GM21515 (cell line): ENCODE results near the gene PTPRJ.

Experiments used
- ATAC-seq: cut with Tn5 transposase; IDR thresholded peaks from one replicate; pipeline ENCODE4 v1.9.1; 2021; ENCODE audit not compliant: unreplicated experiment

The PTPRJ gene

DNA sequence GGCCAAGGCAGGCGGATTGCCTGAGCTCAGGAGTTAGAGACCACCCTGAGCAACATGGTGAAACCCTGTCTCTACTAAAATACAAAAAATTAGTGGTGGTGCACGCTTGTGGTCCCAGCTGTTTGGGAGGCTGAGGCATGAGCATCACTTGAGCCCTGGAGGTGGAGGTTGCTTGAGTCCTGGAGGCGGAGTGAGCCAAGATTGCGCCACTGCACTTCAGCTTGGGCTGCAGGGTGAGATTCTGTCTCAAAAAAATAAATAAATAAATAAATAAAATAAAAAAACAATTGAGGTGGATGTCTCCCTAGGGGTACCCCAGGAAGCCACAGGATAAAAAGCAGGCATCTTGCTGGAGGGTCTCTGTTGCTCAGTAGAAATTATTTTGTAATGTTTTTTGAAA, 14.1 kb downstream of the PTPRJ start:
- no peak for ATAC-seq

DNA sequence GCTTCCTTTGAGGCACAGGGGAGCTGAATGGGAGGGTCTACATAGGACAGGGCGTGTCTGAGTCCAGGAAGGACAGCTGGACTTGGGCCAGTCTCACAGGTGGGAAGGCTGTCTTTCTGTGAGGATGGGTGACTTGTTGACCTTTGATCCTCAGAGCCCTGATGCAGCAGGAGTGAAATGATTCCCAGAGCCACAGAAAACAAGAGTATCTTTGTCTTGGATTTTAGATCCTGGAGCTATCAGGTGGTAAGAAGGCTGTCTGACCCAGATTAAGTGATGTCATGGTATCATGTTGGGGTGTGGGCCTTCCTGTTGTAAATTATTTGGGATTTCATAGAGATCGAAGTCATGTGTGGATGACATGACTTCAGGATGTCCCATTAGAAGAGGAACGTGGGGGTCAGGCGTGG, 15.0 kb downstream of the PTPRJ start:
- ATAC-seq: no peak

DNA sequence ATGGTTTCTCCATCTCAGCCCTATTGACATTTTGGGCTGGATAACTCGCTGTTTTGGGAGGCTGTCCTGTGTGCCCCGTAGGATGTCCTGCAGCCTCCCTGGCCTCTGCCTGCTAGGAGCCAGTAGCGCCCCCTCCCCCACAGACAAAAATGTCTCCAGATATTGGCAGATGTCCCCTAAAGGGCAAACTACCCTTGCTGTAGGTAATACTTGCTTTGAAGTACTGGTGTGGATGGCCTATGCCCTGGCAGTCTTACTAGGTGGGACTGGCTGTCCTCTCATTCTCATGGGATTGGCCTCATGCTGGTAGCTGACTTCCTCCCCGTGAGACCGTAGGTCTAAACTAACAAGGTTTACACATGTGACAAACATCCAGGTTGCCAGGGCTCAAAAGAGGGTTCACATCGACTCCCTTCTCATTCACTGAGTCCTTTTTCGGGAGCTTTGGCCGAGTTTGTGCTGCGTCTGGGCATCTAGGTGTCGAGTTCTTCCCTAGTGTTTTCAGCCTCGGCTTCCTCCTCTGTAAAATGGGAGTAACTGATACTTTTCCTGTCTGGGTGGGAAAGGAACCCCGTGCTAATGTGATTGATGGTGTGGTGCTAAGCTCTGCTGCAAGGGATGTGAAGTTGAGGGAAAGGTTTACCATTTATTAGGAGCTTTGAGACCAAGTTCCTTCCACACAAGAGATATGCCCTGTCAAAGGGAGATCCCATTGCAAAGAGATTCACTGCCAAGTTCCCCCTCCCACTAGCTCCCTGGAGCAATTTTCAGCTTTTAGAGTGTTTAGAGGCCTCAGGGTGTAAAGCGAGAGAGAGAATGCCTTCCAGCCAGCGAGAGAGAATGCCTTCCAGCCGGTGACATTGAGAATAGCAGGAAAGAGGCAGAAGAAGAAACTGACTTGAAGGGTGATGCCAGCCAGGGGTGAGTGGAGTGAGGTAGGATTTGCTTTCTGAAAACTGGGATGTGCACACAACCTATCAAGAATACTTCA, 17.0 kb downstream of the PTPRJ start:
- no peak for ATAC-seq

DNA sequence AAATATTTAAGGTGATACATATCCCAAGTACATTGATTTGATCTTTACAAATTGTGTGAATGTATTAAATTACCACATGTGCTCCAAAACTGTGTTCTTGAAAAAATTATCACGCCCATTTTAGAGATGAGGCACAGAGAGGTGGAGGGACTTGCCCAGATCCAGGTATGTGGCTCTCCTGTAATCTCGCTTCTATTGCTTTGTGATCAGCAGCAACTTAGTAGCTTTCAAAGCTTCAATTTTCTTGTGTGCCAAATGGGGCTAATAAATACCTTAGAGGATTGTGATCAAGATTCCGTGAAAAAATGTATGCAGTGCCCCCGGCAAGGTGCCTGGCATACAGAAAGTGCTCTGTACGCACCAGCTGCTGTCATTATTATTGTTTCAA, 18.0 kb downstream of the PTPRJ start:
- no peak for ATAC-seq

DNA sequence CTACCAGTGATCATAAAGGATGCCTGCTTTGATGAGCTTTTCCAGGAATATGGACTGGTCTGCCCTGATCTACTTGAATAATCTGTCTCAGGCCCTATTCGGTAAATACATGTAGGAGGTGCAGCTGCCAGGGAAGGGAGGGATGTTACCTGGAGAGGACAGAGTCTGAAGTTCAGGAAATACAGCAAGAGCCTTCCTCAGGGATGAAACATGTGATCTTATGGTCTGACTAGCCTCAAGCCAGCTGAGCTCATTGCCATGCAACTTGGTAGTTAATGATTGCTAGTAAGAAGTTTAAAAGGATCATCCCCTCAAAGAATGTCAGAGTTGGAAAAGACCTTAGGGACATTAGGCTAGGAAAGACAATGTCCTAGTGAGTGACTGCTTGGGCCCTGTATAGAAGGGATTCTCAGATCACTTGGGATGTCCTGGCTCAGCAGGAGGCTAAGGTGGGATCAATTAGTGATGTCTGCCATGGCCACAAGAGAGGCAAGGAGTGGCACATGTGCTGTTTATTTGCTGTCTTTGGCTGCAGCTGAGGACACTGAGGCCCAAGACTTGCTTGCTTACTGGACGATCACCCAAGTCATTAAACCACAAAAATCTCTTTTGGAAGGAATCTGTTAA, 18.5 kb downstream of the PTPRJ start:
- ATAC-seq: no peak

DNA sequence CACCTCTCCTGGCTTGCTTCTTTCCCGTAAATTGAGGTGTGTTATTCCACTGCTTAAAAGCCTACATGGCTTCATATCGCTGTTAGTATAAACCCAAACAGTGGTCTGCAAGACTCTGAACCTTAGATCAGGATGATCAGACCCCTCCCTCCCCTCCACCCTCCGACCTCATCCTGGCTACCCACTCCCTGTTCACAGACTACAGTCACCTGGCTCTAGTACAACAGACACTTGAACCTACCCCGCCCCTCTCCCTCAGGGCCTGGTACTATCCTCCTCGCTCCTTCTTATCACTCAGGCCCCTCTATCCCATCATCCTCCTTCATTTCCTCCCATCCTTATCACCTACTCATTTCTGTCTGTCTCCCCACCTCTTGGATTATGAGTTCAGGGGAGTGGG, 20.1 kb downstream of the PTPRJ start:
- no peak for ATAC-seq

DNA sequence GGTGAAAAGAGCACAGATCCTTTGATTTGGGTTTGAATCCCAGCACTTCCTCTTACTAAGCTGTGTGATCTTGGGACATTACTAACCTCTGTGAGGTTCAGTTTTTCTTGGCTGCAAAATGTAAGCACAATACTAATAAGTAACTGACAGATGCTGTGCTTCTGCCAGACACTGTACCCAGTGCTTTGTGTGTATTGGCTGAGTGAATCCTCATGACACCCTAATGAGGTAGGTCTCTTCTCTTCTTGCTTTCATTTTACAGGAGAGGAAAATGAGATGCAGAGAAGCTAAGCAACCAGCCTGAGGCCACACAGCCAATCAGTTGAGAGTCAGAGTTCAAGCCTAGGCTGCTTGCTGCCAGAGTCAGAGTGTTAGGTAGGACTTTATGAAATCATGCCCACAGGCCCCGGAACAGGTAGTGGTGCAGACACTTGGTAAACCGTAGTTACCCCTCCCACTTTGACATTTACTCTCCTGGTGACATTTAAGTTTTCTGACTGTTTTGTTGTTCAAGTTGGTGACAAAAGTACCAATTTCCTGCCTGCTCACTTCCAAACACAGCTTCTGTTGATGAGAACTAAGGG, 21.2 kb downstream of the PTPRJ start:
- ATAC-seq: peak; percentile 62

DNA sequence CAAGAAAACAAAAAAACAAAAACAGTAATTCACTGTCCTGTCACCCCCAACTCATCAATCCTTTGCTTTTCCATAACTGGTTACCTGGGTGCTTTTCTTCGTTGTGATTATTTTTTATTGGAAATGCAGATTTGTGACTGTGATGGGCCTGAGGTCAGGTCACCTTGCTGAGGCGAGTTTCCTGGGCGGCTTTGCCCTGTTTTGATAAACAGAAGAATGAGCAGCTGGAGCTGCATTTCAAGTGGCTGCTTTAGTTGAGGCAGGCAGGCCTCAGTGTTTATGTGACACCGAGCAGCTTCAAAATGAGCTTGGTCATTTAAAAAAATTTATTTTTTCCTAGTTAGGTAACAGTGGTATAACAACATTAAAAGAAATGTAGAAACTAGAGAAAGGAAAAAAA, 22.2 kb downstream of the PTPRJ start:
- ATAC-seq: no peak

DNA sequence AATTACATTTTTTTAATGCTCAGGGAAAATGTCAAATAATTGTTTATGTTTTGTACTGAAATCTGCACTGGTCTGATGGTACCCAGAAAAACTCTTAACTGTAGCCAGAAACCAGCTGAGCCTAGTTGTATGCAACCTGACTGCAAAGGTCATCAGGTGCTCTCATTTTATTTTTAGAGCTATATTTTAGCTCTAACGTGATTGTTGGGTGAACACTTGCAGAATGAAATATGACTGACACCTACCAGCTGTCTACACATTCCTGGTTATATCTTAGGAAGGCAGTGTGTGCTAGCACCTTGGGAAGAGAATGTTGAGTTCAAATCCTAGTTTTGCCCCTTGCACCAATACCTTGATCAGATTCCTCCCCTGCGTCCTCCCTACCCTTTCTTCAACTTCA, 23.6 kb downstream of the PTPRJ start:
- no peak for ATAC-seq

DNA sequence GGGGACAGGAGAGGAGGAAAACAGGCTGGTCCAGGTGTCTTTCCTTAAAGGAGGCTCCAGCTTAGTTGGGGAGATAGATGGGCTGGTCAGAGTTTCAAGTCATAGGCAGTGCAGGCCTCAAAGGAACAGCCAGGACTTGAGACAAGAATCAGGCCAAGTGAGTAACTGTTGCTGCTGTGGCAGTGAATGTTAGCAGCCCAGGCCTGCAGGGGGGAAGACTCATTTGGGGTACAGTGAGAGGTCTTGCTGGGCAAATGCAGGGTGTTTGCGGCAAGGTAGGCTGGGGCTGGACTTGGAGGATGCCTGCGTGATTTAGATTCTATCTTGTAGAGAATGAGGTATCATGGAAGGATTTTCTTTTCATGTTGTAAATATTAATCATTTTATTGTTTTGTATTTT, 24.1 kb downstream of the PTPRJ start:
- ATAC-seq: no peak

DNA sequence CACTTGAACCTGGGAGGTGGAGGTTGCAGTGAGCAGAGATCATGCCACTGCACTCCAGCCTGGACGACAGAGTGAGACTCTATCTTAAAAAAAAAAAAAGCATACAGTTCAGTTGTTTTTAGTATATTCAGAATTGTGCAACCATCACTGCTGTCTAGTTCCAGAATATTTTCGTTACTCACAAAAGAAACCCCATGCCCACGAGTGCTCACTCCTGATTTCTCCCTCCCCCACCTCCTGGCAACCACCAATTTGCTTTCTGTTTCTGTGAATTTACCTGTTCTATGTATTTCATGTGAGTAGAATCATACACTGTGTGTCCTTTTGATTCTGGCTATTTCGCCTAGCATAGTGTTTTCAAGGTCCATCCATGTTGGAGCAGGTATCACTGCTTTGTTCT, 24.8 kb downstream of the PTPRJ start:
- no peak for ATAC-seq

DNA sequence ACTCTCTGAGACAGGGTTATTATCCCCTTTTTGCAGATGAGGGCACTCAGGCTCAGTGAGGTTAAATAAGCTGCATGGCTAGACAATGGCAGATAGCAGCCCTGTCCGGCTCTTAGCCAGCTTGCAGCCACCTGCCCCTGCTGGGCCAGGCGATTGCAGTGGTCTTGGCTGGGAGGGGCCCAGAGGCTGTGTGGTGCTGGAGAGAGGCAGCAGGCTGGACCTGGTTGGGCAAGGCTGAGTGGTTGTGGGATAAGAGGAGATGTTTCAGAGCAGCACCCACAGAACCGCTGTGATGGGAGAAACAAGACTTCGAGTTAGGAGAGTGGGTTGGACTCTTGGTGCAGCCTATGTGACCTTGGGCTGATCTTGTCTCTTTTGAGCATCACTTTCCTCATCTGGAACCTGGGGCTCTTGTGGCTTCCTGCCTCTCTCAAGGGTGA, 25.5 kb downstream of the PTPRJ start:
- ATAC-seq: no peak

DNA sequence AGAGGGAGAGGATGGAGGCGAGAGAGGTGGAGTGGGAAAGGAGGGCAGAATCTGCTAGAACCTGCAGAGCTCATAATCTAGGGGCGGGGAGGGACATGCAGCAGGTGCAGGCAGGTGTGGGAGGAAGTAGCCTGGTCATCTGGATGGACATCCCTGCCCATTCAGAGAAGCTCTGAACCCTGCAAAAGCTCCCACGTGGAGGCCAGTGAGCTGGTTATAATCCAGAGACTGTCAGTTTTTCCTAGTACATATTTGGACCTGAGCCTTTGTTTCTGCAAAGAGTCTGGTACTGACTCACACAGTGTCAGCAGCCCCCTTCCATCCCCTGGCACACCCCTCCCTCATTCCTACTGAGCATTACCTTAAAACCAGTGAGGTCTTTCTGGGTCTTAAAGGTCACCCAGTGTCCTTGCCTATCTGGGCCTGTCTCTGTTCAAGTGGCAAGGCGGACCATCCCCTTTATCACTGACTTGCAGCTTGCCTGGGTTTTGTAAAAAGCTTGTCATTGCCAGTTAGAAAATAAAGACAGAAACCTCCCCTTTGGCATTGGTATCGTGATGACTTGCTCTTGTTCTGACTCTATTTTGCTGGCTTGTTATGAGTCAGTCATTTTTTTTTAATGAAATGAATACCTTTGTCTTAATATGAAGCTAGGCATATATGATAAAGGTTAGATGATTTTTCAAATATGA, 26.1 kb downstream of the PTPRJ start:
- ATAC-seq: peak; percentile 57

DNA sequence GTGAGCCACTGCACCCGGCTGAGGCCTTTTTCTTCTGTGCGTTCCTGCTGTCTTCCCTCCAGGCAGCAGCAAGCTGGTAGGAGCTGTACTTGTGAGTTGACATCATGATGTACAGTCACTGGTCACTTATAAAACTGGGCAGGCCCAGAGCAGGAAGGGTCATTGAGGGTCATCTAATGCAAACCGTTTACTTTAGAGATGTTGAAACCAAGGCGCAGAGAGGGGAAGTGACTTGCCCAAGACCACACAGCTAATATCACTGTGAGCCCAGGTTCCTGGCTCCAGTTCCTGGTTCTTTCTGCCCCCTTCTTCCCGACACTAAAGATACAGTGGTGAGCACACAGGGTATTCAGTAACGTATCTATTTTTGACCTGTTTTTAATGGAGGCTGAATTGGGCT, 27.3 kb downstream of the PTPRJ start:
- ATAC-seq: no peak

DNA sequence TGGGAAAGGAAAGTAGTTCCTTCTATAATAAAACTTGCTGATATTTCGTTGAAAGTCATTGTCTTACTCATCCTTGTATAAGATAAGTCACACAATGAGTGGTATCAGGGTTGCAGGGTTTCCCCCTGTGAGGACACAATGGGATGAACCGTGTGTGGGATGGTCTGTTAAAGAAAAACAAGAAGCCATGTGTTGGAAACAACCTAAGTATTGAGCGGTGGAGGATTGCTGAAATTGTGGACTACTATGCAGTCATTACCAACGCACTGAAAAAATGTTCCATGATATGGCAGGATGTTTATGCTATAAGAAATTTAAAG, 28.6 kb downstream of the PTPRJ start:
- ATAC-seq: no peak

DNA sequence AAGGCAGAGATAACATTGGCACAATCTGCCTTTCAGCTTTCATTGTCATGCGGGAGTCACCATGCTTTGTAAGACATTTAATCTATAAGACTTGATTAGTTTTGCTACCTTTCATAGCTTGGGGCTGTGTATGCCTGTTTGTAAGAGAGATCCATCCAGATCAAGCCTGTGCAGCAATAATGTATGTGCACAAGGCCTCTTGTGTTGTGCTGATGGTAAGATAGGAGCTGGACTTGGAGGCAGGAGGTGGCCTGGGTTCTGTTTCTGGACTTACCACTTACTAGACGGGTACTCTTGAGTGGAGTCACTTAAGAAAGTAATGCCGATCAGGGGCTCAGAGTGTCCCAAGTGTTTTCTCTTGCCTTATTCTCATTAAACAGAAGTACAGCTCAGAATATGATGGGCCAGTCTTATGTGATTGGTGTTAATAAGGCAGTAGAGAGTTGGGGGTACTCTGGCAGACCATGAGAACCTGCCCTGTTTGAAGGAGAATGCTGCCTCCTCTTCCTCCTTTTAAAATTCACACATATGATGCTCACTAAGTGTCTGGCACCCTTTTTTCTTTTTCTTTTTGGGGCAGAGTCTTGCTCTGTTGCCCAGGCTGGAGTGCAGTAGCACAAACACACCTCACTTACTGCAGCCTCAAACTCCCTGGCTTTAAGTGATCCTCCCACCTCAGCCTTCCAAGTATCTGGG, 30.9 kb downstream of the PTPRJ start:
- no peak for ATAC-seq

DNA sequence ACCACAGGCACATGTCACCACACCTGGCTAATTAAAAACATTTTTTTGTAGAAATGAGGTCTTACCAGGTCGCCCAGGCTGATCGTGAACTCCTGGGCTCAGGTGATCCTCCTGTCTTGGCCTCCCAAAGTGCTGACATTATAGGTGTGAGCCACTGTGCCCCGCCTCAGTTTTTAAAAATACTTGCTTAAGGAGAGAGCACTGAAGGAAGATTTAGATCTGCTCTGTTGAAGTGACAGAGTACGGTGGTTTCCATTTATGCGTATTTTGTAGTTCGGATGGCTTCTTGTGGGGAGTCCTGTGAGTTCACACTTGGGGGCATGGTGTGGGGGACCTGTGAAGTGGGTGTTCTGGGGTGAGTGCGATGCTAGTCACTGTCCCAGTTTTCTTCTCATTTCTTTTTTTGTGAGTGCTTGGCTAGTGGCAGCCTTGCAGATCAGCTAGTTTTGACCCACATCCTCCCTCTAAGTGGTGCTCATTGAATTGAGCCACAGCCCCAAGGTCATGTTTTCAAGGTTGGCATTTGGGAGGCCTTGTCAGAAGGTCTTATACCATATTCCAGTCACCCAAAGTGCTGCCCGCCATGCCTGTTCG, 31.5 kb downstream of the PTPRJ start:
- ATAC-seq: no peak

DNA sequence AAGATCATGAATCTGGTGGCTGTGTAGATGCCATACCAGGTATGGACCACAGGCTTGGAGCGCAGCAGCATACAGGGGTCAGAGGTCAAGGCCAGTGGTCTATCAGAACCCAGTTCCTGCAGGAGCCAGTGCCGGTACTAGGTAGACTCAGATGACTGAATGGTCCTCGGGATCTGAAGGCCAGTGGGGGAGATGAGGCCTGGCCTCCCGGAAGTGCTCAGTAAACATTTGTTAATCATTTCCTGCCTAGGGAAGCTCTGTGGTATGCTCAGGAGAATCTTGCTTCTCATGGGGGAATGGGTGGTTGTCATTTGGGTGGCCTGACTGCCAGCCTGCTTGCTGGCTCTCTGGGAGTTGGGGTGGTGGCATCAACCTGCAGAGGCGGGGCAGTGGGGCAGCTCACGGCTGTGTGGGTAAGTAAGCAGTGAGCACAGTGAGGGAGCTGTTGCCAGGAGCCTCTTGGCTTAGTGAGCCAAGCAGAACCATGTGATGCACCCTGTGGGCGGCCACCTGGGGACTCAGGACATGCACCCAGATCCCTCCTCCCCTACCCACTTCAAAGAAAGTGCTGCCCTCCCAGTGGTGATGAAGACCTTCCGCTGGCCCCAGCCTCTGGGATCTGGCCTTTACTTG, 33.0 kb downstream of the PTPRJ start:
- ATAC-seq: no peak

DNA sequence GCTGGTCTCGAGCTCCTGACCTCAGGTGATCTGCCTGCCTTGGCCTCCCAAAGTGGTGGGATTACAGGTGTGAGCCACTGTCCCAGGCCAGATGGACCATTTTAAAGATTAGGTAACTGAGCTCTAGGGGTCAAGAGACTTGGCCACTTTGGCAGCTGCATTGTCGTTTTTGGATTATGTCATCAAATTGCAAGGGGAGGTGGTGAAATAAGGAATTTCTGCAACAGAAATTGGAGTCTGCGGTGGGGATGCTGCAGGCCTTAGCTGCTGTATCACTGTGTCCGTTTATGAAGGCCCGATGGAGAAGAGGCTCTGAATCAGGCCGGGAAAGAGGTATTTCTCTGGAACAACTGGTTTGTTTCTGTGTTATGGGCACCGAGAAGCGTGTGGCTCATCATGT, 34.6 kb downstream of the PTPRJ start:
- ATAC-seq: no peak
